HepG2 (cell line): ENCODE measurements around the gene C9orf78. TPM values are rescaled to one million over a fixed set of nuclear protein-coding genes. Genes with fewer than 3 reads are reported as not detected.
A peak's percentile ranks its signal among the peaks of the same experiment; 100 is the strongest.

ENCODE experiments used
- GTF3A ChIP-seq: sonication (generic); formaldehyde crosslinking; conservative IDR thresholded peaks from 2 replicates; pipeline ENCODE4 v1.4.0; 2020; ENCODE audit warnings: mild to moderate bottlenecking, missing genetic modification reagents
- HMG20B ChIP-seq: conservative IDR thresholded peaks from 2 replicates; pipeline ENCODE4 v1.6.1; 2016; ENCODE audit warnings: missing genetic modification reagents, missing compliant biosample characterization
- KDM5B ChIP-seq: sonication (generic); formaldehyde crosslinking; IDR thresholded peaks from 2 replicates; pipeline ENCODE4 v1.4.0; 2020; ENCODE audit warnings: missing genetic modification reagents, mild to moderate bottlenecking, borderline replicate concordance
- NFKBIZ ChIP-seq: IDR thresholded peaks from 2 replicates; pipeline ENCODE4 v1.6.1; 2018; ENCODE audit warnings: missing genetic modification reagents, missing compliant biosample characterization
- POLR2AphosphoS5 ChIP-seq: IDR thresholded peaks from 2 replicates; pipeline ENCODE4 v1.6.1; 2012; ENCODE audit warnings: low read depth, low read length
- SKI ChIP-seq: fragments of 450-650 bp; IDR thresholded peaks from one replicate; pipeline ENCODE4 v1.6.1; 2018; ENCODE audit warnings: mild to moderate bottlenecking; ENCODE audit not compliant: partially characterized antibody
- SNAPC2 ChIP-seq: sonication (generic); formaldehyde crosslinking; IDR thresholded peaks from 2 replicates; pipeline ENCODE4 v1.8.1; 2022; ENCODE audit warnings: mild to moderate bottlenecking, missing genetic modification reagents
- TAF1 ChIP-seq: sonication (generic); formaldehyde crosslinking; IDR thresholded peaks from 2 replicates; pipeline ENCODE4 v1.4.0; 2020; ENCODE audit warnings: missing genetic modification reagents
- TCF12 ChIP-seq, 2 experiments: fragments of 450-650 bp in 1 of 2; sonication (generic) in 1 of 2; formaldehyde crosslinking in 1 of 2; IDR thresholded peaks; 2 replicates each; pipeline versions ENCODE4 v1.6.1 to v1.8.0; 2017 to 2022; ENCODE audit warnings: antibody characterized with exemption in 1 of 2, mild to moderate bottlenecking in 1 of 2, missing genetic modification reagents in 1 of 2, moderate library complexity in 1 of 2
- ZFP82 ChIP-seq: sonication (generic); formaldehyde crosslinking; IDR thresholded peaks from 2 replicates; pipeline ENCODE4 v1.5.1; 2020; ENCODE audit warnings: mild to moderate bottlenecking, missing genetic modification reagents, borderline replicate concordance
- ZNF205 ChIP-seq: IDR thresholded peaks from 2 replicates; pipeline ENCODE4 v1.6.1; 2018; ENCODE audit warnings: missing biosample characterization, missing genetic modification reagents
- ZNF253 ChIP-seq: sonication (generic); formaldehyde crosslinking; IDR thresholded peaks from 2 replicates; pipeline ENCODE4 v1.8.0; 2022; ENCODE audit warnings: mild to moderate bottlenecking, missing genetic modification reagents, borderline replicate concordance
- ZNF678 ChIP-seq: sonication (generic); formaldehyde crosslinking; IDR thresholded peaks from 2 replicates; pipeline ENCODE4 v1.4.0; 2020; ENCODE audit warnings: mild to moderate bottlenecking, missing genetic modification reagents
- polyA plus RNA-seq, 8 experiments: library from polyadenylated mRNA; depleted of rRNA in 3 of 8; stranded (reverse) in 7 of 8; unstranded in 1 of 8; fragments of >200 nt; fragmentation: Illumina TruSeq in 4 of 8; extraction: Trizol in 4 of 8; gene quantifications; 2 replicates each; pipeline versions ENCODE4 v1.2.1 to v1.2.3, GENCODE V29; 2011 to 2016; ENCODE audit warnings: low read depth in 4 of 8, missing spikeins in 1 of 8, mixed read lengths in 1 of 8; ENCODE audit not compliant: insufficient read depth in 1 of 8
- total RNA-seq, 5 experiments: library from RNA; depleted of rRNA; stranded (reverse); fragments of >200 nt; fragmentation: Illumina TruSeq; extraction: Trizol; gene quantifications; 2 replicates each; pipeline ENCODE4 v1.2.3, GENCODE V29; 2016; ENCODE audit warnings: low read depth in 1 of 5
- TF ChIP-seq, protein P1 (sequence below): sonication (generic); formaldehyde crosslinking; IDR thresholded peaks from 2 replicates; pipeline ENCODE4 v1.4.0; 2020; ENCODE audit warnings: missing genetic modification reagents
- TF ChIP-seq, protein P2 (sequence below): sonication (generic); formaldehyde crosslinking; IDR thresholded peaks from 2 replicates; pipeline ENCODE4 v1.8.1; 2022; ENCODE audit warnings: low read depth, mild to moderate bottlenecking, missing genetic modification reagents
- TF ChIP-seq, protein P3 (sequence below): sonication (generic); formaldehyde crosslinking; IDR thresholded peaks from 2 replicates; pipeline ENCODE4 v1.4.0; 2020; ENCODE audit warnings: missing genetic modification reagents, low read depth, mild to moderate bottlenecking, borderline replicate concordance
- TF ChIP-seq, protein P4 (sequence below): sonication (generic); formaldehyde crosslinking; IDR thresholded peaks from 2 replicates; pipeline ENCODE4 v1.4.0; 2020; ENCODE audit warnings: missing genetic modification reagents
- TF ChIP-seq, protein P5 (sequence below): IDR thresholded peaks from 2 replicates; pipeline ENCODE4 v1.4.0; 2020; ENCODE audit warnings: mild to moderate bottlenecking, missing genetic modification reagents

Gene C9orf78
- total and polyA plus RNA-seq, 2 of the 13 experiments (the other 11 are each of a cell fraction or from before 2014, with no cell fraction given), result 18.4 to 35.5 TPM

DNA sequence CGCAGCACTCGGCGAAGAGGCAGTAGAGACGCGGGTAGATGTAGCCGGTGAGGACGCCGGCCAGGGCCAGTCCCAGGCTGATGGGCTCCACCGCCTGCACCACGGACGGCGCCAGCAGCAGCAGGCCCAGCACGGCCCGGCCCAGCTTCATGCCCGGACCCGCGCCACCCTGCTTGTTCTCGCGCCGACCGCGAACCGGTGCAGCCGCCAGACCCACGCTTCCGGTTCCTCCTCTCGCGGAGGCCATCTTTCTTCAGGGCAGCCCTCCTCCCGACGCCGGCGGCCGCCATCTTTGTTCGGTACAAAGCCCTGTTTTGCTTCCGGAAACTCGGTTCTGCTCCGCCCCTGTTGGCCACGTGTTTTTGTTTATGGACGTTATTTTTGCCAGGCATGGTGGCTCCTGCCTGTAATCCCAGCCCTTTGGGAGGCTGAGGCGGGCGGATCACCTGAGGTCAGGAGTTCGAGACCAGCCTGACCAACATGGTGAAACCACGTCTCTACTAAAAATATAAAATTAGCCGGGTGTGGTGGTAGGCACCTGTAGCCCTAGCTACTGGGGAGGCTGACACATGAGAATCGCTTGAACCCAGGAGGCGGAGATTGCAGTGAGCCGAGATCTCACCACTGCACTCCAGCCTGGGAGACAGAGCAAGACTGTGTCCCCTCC, 11.0 kb downstream of the C9orf78 start, which contains the start of gene TOR1A (continued):
- TF ChIP-seq, protein P1, sequence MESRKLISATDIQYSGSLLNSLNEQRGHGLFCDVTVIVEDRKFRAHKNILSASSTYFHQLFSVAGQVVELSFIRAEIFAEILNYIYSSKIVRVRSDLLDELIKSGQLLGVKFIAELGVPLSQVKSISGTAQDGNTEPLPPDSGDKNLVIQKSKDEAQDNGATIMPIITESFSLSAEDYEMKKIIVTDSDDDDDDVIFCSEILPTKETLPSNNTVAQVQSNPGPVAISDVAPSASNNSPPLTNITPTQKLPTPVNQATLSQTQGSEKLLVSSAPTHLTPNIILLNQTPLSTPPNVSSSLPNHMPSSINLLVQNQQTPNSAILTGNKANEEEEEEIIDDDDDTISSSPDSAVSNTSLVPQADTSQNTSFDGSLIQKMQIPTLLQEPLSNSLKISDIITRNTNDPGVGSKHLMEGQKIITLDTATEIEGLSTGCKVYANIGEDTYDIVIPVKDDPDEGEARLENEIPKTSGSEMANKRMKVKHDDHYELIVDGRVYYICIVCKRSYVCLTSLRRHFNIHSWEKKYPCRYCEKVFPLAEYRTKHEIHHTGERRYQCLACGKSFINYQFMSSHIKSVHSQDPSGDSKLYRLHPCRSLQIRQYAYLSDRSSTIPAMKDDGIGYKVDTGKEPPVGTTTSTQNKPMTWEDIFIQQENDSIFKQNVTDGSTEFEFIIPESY (CRISPR knock-in tag), result peak; percentile 33
- TF ChIP-seq, protein P2, sequence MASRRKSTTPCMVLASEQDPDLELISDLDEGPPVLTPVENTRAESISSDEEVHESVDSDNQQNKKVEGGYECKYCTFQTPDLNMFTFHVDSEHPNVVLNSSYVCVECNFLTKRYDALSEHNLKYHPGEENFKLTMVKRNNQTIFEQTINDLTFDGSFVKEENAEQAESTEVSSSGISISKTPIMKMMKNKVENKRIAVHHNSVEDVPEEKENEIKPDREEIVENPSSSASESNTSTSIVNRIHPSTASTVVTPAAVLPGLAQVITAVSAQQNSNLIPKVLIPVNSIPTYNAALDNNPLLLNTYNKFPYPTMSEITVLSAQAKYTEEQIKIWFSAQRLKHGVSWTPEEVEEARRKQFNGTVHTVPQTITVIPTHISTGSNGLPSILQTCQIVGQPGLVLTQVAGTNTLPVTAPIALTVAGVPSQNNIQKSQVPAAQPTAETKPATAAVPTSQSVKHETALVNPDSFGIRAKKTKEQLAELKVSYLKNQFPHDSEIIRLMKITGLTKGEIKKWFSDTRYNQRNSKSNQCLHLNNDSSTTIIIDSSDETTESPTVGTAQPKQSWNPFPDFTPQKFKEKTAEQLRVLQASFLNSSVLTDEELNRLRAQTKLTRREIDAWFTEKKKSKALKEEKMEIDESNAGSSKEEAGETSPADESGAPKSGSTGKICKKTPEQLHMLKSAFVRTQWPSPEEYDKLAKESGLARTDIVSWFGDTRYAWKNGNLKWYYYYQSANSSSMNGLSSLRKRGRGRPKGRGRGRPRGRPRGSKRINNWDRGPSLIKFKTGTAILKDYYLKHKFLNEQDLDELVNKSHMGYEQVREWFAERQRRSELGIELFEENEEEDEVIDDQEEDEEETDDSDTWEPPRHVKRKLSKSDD (CRISPR knock-in tag), result peak; percentile 100
- TF ChIP-seq KDM5B (CRISPR knock-in tag) (peak; percentile 77), POLR2AphosphoS5 (peak; percentile 68), TCF12 (IDR thresholded peaks at IDR 0.05) (no peak), TCF12 (CRISPR knock-in tag; IDR thresholded peaks at IDR 0.05) (no peak), NFKBIZ (peak; percentile 93), ZNF205 (CRISPR knock-in tag) (peak; percentile 81), ZNF678 (CRISPR knock-in tag) (no peak), GTF3A (CRISPR knock-in tag) (peak; percentile 82), ZFP82 (CRISPR knock-in tag) (peak; percentile 84; the same call in 1 of the 2 replicates), ZNF253 (CRISPR knock-in tag) (no peak), HMG20B (CRISPR knock-in tag) (0 out of 2 replicates have a peak, but pooled peaks have one; percentile 34), SNAPC2 (CRISPR knock-in tag) (peak; percentile 51; the same call in 1 of the 2 replicates), SKI (peak; percentile 29), TAF1 (CRISPR knock-in tag) (peak; percentile 98)
- TF ChIP-seq, protein P3, sequence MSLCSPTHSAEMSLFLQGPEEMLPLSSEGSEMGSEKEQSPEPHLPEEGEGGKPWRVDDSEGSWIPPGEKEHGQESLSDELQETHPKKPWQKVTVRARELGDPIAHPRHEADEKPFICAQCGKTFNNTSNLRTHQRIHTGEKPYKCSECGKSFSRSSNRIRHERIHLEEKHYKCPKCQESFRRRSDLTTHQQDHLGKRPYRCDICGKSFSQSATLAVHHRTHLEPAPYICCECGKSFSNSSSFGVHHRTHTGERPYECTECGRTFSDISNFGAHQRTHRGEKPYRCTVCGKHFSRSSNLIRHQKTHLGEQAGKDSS (CRISPR knock-in tag), result peak; percentile 58; the same call in 1 of the 2 replicates
- TF ChIP-seq, protein P4, sequence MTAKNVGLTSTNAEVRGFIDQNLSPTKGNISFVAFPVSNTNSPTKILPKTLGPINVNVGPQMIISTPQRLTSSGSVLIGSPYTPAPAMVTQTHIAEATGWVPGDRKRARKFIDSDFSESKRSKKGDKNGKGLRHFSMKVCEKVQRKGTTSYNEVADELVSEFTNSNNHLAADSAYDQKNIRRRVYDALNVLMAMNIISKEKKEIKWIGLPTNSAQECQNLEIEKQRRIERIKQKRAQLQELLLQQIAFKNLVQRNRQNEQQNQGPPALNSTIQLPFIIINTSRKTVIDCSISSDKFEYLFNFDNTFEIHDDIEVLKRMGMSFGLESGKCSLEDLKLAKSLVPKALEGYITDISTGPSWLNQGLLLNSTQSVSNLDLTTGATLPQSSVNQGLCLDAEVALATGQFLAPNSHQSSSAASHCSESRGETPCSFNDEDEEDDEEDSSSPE, result peak; percentile 79
- TF ChIP-seq, protein P5, sequence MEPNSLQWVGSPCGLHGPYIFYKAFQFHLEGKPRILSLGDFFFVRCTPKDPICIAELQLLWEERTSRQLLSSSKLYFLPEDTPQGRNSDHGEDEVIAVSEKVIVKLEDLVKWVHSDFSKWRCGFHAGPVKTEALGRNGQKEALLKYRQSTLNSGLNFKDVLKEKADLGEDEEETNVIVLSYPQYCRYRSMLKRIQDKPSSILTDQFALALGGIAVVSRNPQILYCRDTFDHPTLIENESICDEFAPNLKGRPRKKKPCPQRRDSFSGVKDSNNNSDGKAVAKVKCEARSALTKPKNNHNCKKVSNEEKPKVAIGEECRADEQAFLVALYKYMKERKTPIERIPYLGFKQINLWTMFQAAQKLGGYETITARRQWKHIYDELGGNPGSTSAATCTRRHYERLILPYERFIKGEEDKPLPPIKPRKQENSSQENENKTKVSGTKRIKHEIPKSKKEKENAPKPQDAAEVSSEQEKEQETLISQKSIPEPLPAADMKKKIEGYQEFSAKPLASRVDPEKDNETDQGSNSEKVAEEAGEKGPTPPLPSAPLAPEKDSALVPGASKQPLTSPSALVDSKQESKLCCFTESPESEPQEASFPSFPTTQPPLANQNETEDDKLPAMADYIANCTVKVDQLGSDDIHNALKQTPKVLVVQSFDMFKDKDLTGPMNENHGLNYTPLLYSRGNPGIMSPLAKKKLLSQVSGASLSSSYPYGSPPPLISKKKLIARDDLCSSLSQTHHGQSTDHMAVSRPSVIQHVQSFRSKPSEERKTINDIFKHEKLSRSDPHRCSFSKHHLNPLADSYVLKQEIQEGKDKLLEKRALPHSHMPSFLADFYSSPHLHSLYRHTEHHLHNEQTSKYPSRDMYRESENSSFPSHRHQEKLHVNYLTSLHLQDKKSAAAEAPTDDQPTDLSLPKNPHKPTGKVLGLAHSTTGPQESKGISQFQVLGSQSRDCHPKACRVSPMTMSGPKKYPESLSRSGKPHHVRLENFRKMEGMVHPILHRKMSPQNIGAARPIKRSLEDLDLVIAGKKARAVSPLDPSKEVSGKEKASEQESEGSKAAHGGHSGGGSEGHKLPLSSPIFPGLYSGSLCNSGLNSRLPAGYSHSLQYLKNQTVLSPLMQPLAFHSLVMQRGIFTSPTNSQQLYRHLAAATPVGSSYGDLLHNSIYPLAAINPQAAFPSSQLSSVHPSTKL (CRISPR knock-in tag), result peak; percentile 49
